A549 (cell line): ENCODE results near the gene TRMU. TPM values are rescaled to one million over a fixed set of nuclear protein-coding genes. Genes with fewer than 3 reads are reported as not detected.

Experiments
- ATAC-seq, 2 experiments: fragments of 200-7000 bp in 1 of 2; fragments of >200 bp in 1 of 2; cut with Nextera tagmentation in 1 of 2; cut with Tn5 transposase in 1 of 2; 3 replicates each; pipeline versions ENCODE4 v1.8.0 to v1.9.1; 2018 to 2020; ENCODE audit warnings: mild to moderate bottlenecking in 1 of 2, moderate library complexity in 1 of 2
- CTCF ChIA-PET: fragments of 300-600 bp; sonication (Branson Sonifier 250); formaldehyde crosslinking; extraction: SDS; loops from one replicate; lab custom pipeline; 2021; ENCODE audit warnings: antibody characterized with exemption, inconsistent platforms; lab: Yijun Ruan, JAX
- POLR2A ChIA-PET: fragments of 350-600 bp; formaldehyde crosslinking; extraction: SDS; loops from one replicate; lab custom pipeline; 2021; ENCODE audit warnings: antibody characterized with exemption, inconsistent platforms; lab: Yijun Ruan, JAX
- DNase-seq, 2 experiments: peaks; one replicate each; pipeline versions ENCODE4 v3.0.0 to v3.0.0-alpha.2; 2011 to 2016; ENCODE audit warnings: low read depth in 1 of 2, low spot score in 1 of 2
- FAIRE-seq: peaks from 2 replicates; lab custom pipeline; 2011; peaks lifted over from hg19 to GRCh38; lab: Jason Lieb, UNC
- H3K27ac ChIP-seq, 2 experiments: fragments of >200 bp; sonication (Bioruptor Twin); formaldehyde crosslinking; 3 replicates each; pipeline ENCODE4 v1.5.1; 2016 to 2017
- H3K4me1 ChIP-seq: fragments of >200 bp; sonication (Bioruptor Twin); formaldehyde crosslinking; 3 replicates; pipeline ENCODE4 v1.6.1; 2016
- H3K4me2 ChIP-seq: fragments of >200 bp; sonication (Bioruptor Twin); formaldehyde crosslinking; 3 replicates; pipeline ENCODE4 v1.6.1; 2016
- H3K4me3 ChIP-seq: fragments of >200 bp; sonication (Bioruptor Twin); formaldehyde crosslinking; 3 replicates; pipeline ENCODE4 v1.5.1; 2016
- H3K9me3 ChIP-seq: fragments of >200 bp; sonication (Bioruptor Twin); formaldehyde crosslinking; 3 replicates; pipeline ENCODE4 v1.6.1; 2016
- CHD4 ChIP-seq: fragments of 200-600 bp; sonication (generic); IDR thresholded peaks from 2 replicates; pipeline ENCODE4 v1.6.1; 2016; ENCODE audit warnings: antibody characterized with exemption, mild to moderate bottlenecking, borderline replicate concordance
- EHF ChIP-seq: fragments of 250-450 bp; sonication (Bioruptor Pico); IDR thresholded peaks from 2 replicates; pipeline ENCODE4 v1.5.0; 2020; ENCODE audit warnings: mild to moderate bottlenecking
- EP300 ChIP-seq, 2 experiments: fragments of >200 bp; sonication (Bioruptor Twin); formaldehyde crosslinking; IDR thresholded peaks; 2 replicates in 1 of 2; 3 replicates in 1 of 2; pipeline ENCODE4 v1.6.1; 2016 to 2017
- ESRRA ChIP-seq: fragments of 150-350 bp; IDR thresholded peaks from 2 replicates; pipeline ENCODE4 v1.6.1; 2014; ENCODE audit warnings: mild to moderate bottlenecking, low read length, borderline replicate concordance
- FOSL2 ChIP-seq, 2 experiments: fragments of 450-650 bp in 1 of 2; fragments of >200 bp in 1 of 2; sonication (Bioruptor Twin) in 1 of 2; formaldehyde crosslinking; IDR thresholded peaks; 2 replicates each; pipeline versions ENCODE4 v1.5.0 to v1.6.1; 2016 to 2020; ENCODE audit warnings: mild to moderate bottlenecking in 1 of 2, moderate library complexity in 1 of 2
- FOXS1 ChIP-seq: fragments of 250-450 bp; sonication (Bioruptor Pico); IDR thresholded peaks from 2 replicates; pipeline ENCODE4 v1.5.0; 2020; ENCODE audit warnings: mild to moderate bottlenecking, moderate library complexity
- GATA3 ChIP-seq: IDR thresholded peaks from 2 replicates; pipeline ENCODE4 v1.6.1; 2012; ENCODE audit warnings: borderline replicate concordance
- HDAC2 ChIP-seq: fragments of 200-600 bp; sonication (generic); IDR thresholded peaks from 2 replicates; pipeline ENCODE4 v1.6.1; 2016
- HEYL ChIP-seq: fragments of 250-450 bp; sonication (Bioruptor Pico); IDR thresholded peaks from 2 replicates; pipeline ENCODE4 v1.8.0; 2021; ENCODE audit warnings: mild to moderate bottlenecking, moderate library complexity
- HOXA7 ChIP-seq: fragments of 250-450 bp; sonication (Bioruptor Pico); IDR thresholded peaks from 2 replicates; pipeline ENCODE4 v1.5.0; 2020; ENCODE audit warnings: mild to moderate bottlenecking, moderate library complexity
- HOXB13 ChIP-seq: fragments of 250-450 bp; sonication (Bioruptor Pico); IDR thresholded peaks from 2 replicates; pipeline ENCODE4 v1.5.0; 2020; ENCODE audit warnings: low read depth, mild to moderate bottlenecking, moderate library complexity
- JUN ChIP-seq, 2 experiments: fragments of >200 bp; sonication (Bioruptor Twin); formaldehyde crosslinking; IDR thresholded peaks; 2 replicates in 1 of 2; 3 replicates in 1 of 2; pipeline ENCODE4 v1.6.1; 2016 to 2017
- MAFK ChIP-seq: fragments of 450-650 bp; IDR thresholded peaks from 2 replicates; pipeline ENCODE4 v1.6.1; 2014; ENCODE audit not compliant: partially characterized antibody
- MYC ChIP-seq: IDR thresholded peaks from 2 replicates; pipeline ENCODE4 v1.6.1; 2012; ENCODE audit warnings: mild to moderate bottlenecking, inconsistent platforms, low read length, improper control_type of control experiment, borderline replicate concordance
- NPAS2 ChIP-seq: fragments of 250-450 bp; sonication (Bioruptor Pico); IDR thresholded peaks from 2 replicates; pipeline ENCODE4 v1.8.0; 2022; ENCODE audit warnings: mild to moderate bottlenecking, moderate library complexity, borderline replicate concordance
- NR3C1 ChIP-seq: fragments of >200 bp; sonication (Bioruptor Twin); formaldehyde crosslinking; IDR thresholded peaks from 3 replicates; pipeline ENCODE4 v1.6.1; 2017
- RAD21 ChIP-seq, 2 experiments: fragments of >200 bp in 1 of 2; sonication (Bioruptor Twin) in 1 of 2; formaldehyde crosslinking in 1 of 2; IDR thresholded peaks in 1 of 2; conservative IDR thresholded peaks in 1 of 2; 2 replicates in 1 of 2; 3 replicates in 1 of 2; pipeline ENCODE4 v1.6.1; 2012 to 2018; ENCODE audit warnings: inconsistent platforms in 1 of 2
- RARB ChIP-seq: fragments of 250-450 bp; sonication (Bioruptor Pico); IDR thresholded peaks from 2 replicates; pipeline ENCODE4 v1.8.0; 2021; ENCODE audit warnings: mild to moderate bottlenecking, moderate library complexity
- SREBF2 ChIP-seq: fragments of 450-650 bp; IDR thresholded peaks from 2 replicates; pipeline ENCODE4 v1.6.1; 2014; ENCODE audit warnings: mild to moderate bottlenecking, moderate library complexity
- TP53 ChIP-seq: fragments of 250-450 bp; sonication (Bioruptor Pico); IDR thresholded peaks from 2 replicates; pipeline ENCODE4 v1.5.0; 2021; ENCODE audit warnings: mild to moderate bottlenecking, moderate library complexity
- ZNF302 ChIP-seq: fragments of 250-450 bp; sonication (Bioruptor Pico); IDR thresholded peaks from 2 replicates; pipeline ENCODE4 v1.9.0; 2021; ENCODE audit warnings: inconsistent platforms, mild to moderate bottlenecking, moderate library complexity
- WGBS: methylation state at CpG from one replicate; pipeline ENCODE4 v1.1.6; 2017; ENCODE audit errors: missing lambda C conversion rate; 5-methylcytosine and 5-hydroxymethylcytosine counted together
- polyA plus RNA-seq, 4 experiments: library from polyadenylated mRNA; depleted of rRNA in 3 of 4; stranded (reverse); fragments of >200 nt; fragmentation: RNase III in 1 of 4; extraction: RNeasy Plus Mini Kit Qiagen cat#74134 plus additional on column Dnase treatment in 1 of 4; gene quantifications; 2 replicates in 3 of 4; 3 replicates in 1 of 4; pipeline ENCODE4 v1.2.3, GENCODE V29; 2011 to 2017
- TF ChIP-seq, protein P1 (sequence below): fragments of 150-350 bp; IDR thresholded peaks from 2 replicates; pipeline ENCODE4 v1.6.1; 2014; ENCODE audit warnings: low read depth, mild to moderate bottlenecking, low read length
- TF ChIP-seq, protein P2 (sequence below): fragments of >200 bp; sonication (Bioruptor Twin); formaldehyde crosslinking; IDR thresholded peaks from 2 replicates; pipeline ENCODE4 v1.6.1; 2016
- TF ChIP-seq, protein P3 (sequence below): fragments of >200 bp; sonication (Bioruptor Twin); formaldehyde crosslinking; IDR thresholded peaks from 3 replicates; pipeline ENCODE4 v1.6.1; 2016
- TF ChIP-seq, protein P4 (sequence below): fragments of >200 bp; sonication (Bioruptor Twin); formaldehyde crosslinking; IDR thresholded peaks from 3 replicates; pipeline ENCODE4 v1.5.1; 2016
- TF ChIP-seq, protein P5 (sequence below): fragments of 250-450 bp; sonication (Bioruptor Pico); IDR thresholded peaks from 2 replicates; pipeline ENCODE4 v1.5.0; 2020; ENCODE audit warnings: low read depth, mild to moderate bottlenecking, moderate library complexity
- TF ChIP-seq, protein P6 (sequence below): IDR thresholded peaks from 2 replicates; pipeline ENCODE4 v1.6.1; 2012
- TF ChIP-seq, protein P7 (sequence below): IDR thresholded peaks from 2 replicates; pipeline ENCODE4 v1.6.1; 2012; ENCODE audit warnings: low read depth, borderline replicate concordance

Gene TRMU
- polyA plus RNA-seq, 2 of the 4 experiments (the other 2 are of a cell fraction) = 33.4 to 44.1 TPM

DNA sequence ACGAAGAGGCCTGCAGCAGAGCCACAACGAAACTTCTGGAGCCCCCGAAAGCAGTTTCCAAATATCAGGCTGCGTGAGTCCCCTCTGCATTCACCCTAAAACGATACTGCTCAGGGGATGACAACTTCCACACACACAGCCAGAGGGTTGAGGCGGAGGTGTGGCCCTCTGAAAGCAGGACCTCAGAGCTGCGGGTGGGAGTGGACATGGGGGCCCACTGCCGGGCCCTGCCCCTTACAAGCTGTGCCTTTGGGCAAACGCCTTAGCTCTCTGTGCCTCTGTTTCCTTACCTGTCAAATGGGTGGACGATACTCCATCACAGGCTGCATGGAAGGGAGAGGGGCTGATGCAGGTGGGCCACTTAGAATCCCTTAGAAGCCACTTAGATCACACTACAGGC is 53.1 kb downstream of the TRMU start:
- ChIA-PET POLR2A (no interaction called here), CTCF (interaction anchor here (3.1 to 3.5 kb wide), 2 partner anchors 21 to 153 kb away, joined by 11 read pairs; no protein-coding TSS in a partner anchor)
- no peak for ATAC-seq
- Histone ChIP-seq H3K4me3 (no peak overlapping the region), H3K27ac (no peak overlapping the region), H3K4me1 (no peaks in the 10 kb centered on the region), H3K9me3 (no peaks in the 10 kb centered on the region), H3K4me2 (no peak overlapping the region)
- WGBS = 90% methylated on average over 4 of the region's 10 CpGs
- DNase-seq = no peak
- FAIRE-seq = no peak
- TF ChIP-seq NPAS2 (CRISPR knock-in tag) (no peak), HDAC2 (no peak), TP53 (no peak), FOXS1 (CRISPR knock-in tag) (no peak), JUN (IDR thresholded peaks at IDR 0.05) (no peak), NR3C1 (no peak), HOXA7 (CRISPR knock-in tag) (no peak), RAD21 (conservative IDR thresholded peaks at IDR 0.05 in 1 of 2, IDR thresholded peaks at IDR 0.05 in 1 of 2) (no peak), ZNF302 (CRISPR knock-in tag) (no peak), GATA3 (no peak), RARB (CRISPR knock-in tag) (no peak), HOXB13 (no peak), MAFK (no peak), HEYL (CRISPR knock-in tag) (no peak)
- TF ChIP-seq, protein P1, sequence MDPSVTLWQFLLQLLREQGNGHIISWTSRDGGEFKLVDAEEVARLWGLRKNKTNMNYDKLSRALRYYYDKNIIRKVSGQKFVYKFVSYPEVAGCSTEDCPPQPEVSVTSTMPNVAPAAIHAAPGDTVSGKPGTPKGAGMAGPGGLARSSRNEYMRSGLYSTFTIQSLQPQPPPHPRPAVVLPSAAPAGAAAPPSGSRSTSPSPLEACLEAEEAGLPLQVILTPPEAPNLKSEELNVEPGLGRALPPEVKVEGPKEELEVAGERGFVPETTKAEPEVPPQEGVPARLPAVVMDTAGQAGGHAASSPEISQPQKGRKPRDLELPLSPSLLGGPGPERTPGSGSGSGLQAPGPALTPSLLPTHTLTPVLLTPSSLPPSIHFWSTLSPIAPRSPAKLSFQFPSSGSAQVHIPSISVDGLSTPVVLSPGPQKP = no peak
- TF ChIP-seq, protein P2, sequence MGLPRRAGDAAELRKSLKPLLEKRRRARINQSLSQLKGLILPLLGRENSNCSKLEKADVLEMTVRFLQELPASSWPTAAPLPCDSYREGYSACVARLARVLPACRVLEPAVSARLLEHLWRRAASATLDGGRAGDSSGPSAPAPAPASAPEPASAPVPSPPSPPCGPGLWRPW = no peak
- TF ChIP-seq, protein P3, sequence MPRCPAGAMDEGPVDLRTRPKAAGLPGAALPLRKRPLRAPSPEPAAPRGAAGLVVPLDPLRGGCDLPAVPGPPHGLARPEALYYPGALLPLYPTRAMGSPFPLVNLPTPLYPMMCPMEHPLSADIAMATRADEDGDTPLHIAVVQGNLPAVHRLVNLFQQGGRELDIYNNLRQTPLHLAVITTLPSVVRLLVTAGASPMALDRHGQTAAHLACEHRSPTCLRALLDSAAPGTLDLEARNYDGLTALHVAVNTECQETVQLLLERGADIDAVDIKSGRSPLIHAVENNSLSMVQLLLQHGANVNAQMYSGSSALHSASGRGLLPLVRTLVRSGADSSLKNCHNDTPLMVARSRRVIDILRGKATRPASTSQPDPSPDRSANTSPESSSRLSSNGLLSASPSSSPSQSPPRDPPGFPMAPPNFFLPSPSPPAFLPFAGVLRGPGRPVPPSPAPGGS = no peak
- TF ChIP-seq, protein P4, sequence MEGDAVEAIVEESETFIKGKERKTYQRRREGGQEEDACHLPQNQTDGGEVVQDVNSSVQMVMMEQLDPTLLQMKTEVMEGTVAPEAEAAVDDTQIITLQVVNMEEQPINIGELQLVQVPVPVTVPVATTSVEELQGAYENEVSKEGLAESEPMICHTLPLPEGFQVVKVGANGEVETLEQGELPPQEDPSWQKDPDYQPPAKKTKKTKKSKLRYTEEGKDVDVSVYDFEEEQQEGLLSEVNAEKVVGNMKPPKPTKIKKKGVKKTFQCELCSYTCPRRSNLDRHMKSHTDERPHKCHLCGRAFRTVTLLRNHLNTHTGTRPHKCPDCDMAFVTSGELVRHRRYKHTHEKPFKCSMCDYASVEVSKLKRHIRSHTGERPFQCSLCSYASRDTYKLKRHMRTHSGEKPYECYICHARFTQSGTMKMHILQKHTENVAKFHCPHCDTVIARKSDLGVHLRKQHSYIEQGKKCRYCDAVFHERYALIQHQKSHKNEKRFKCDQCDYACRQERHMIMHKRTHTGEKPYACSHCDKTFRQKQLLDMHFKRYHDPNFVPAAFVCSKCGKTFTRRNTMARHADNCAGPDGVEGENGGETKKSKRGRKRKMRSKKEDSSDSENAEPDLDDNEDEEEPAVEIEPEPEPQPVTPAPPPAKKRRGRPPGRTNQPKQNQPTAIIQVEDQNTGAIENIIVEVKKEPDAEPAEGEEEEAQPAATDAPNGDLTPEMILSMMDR = no peak
- TF ChIP-seq, protein P5, sequence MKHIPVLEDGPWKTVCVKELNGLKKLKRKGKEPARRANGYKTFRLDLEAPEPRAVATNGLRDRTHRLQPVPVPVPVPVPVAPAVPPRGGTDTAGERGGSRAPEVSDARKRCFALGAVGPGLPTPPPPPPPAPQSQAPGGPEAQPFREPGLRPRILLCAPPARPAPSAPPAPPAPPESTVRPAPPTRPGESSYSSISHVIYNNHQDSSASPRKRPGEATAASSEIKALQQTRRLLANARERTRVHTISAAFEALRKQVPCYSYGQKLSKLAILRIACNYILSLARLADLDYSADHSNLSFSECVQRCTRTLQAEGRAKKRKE (CRISPR knock-in tag) = no peak
- TF ChIP-seq, protein P6, sequence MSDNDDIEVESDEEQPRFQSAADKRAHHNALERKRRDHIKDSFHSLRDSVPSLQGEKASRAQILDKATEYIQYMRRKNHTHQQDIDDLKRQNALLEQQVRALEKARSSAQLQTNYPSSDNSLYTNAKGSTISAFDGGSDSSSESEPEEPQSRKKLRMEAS = no peak

DNA sequence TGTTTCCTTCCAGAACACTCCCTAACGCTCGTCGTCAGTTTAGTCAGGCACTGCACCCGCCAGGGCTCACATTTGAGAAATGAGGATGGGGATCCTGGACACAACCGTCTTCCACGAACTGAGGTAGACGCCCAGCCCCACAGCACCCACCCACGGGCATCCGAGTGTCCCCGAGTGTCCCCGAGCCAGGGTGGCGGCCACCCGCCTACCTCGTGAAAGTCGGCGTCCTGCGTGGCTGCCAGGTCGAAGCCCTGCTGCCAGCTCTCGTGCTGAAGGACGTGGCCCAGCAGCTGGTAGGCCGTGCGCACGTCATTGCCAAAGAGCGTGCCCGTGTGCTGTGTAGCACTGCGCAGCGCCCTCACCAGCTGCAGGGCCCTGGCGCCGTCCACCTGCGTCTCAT is 53.6 kb downstream of the TRMU start:
- DNase-seq = no peak
- H3K9me3 ChIP-seq = no peaks in the 10 kb centered on the region
- H3K4me1 ChIP-seq = no peaks in the 10 kb centered on the region
- CTCF ChIA-PET = interaction anchor here (3.1 to 3.5 kb wide), 2 partner anchors 21 to 153 kb away, joined by 11 read pairs; no protein-coding TSS in a partner anchor
- no peak for ATAC-seq
- 98% methylated on average over 16 of the region's 30 CpGs for WGBS
- no peak overlapping the region for H3K4me2 ChIP-seq
- FAIRE-seq = no peak
- H3K4me3 ChIP-seq = no peak overlapping the region
- H3K27ac ChIP-seq = no peak overlapping the region
- POLR2A ChIA-PET = no interaction called here
- TF ChIP-seq, protein P7, sequence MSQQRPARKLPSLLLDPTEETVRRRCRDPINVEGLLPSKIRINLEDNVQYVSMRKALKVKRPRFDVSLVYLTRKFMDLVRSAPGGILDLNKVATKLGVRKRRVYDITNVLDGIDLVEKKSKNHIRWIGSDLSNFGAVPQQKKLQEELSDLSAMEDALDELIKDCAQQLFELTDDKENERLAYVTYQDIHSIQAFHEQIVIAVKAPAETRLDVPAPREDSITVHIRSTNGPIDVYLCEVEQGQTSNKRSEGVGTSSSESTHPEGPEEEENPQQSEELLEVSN = no peak
- TF ChIP-seq, protein P6 = no peak
- TF ChIP-seq EHF (CRISPR knock-in tag) (no peak), HEYL (CRISPR knock-in tag) (no peak), SREBF2 (no peak), FOSL2 (IDR thresholded peaks at IDR 0.05) (no peak), FOSL2 (CRISPR knock-in tag; IDR thresholded peaks at IDR 0.05) (no peak), ESRRA (no peak), RAD21 (conservative IDR thresholded peaks at IDR 0.05 in 1 of 2, IDR thresholded peaks at IDR 0.05 in 1 of 2) (no peak), MYC (no peak), CHD4 (no peak), GATA3 (no peak), EP300 (IDR thresholded peaks at IDR 0.05) (no peak)
- TF ChIP-seq, protein P2 = no peak
- TF ChIP-seq, protein P4 = no peak
